DOHH2 (cell line): ENCODE measurements around the gene CPAMD8.
"Not testable (repeated sequence)": the region's sequence is repeated elsewhere in the genome, so short reads cannot be mapped to it uniquely, and the experiment has no call there.

ENCODE experiments used
- H3F3A ChIP-seq: fragments of 200-600 bp; sonication (generic), shearing (Covaris generic); 2 replicates; pipeline ENCODE4 v1.6.0; 2016; ENCODE audit warnings: antibody characterized with exemption, mild to moderate bottlenecking; ENCODE audit not compliant: control insufficient read depth, insufficient read depth
- H3K27ac ChIP-seq: fragments of 200-600 bp; sonication (generic); 2 replicates; pipeline ENCODE4 v1.5.1; 2014; ENCODE audit warnings: low read depth, mild to moderate bottlenecking, low read length, moderate library complexity
- H3K27me3 ChIP-seq: fragments of 200-600 bp; sonication (generic); 2 replicates; pipeline ENCODE4 v1.6.1; 2014; ENCODE audit warnings: mild to moderate bottlenecking, low read length, mixed read lengths; ENCODE audit not compliant: control insufficient read depth
- H3K36me3 ChIP-seq: fragments of 200-600 bp; sonication (generic); 2 replicates; pipeline ENCODE4 v1.6.1; 2014; ENCODE audit warnings: mild to moderate bottlenecking, low read length, moderate library complexity, mixed read lengths; ENCODE audit not compliant: control insufficient read depth
- H3K4me1 ChIP-seq: fragments of 200-600 bp; sonication (generic); 2 replicates; pipeline ENCODE4 v1.6.1; 2014; ENCODE audit warnings: mild to moderate bottlenecking, low read length, mixed read lengths; ENCODE audit not compliant: control insufficient read depth
- H3K4me2 ChIP-seq: fragments of 200-600 bp; sonication (generic); 2 replicates; pipeline ENCODE4 v1.6.0; 2014; ENCODE audit warnings: mild to moderate bottlenecking, low read length, moderate library complexity
- H3K4me3 ChIP-seq: fragments of 200-600 bp; sonication (generic); 2 replicates; pipeline ENCODE4 v1.5.1; 2014; ENCODE audit warnings: mild to moderate bottlenecking, low read length, mixed read lengths
- H3K79me2 ChIP-seq: fragments of 200-600 bp; sonication (generic); 2 replicates; pipeline ENCODE4 v1.6.1; 2014; ENCODE audit warnings: mild to moderate bottlenecking, low read length, mixed read lengths; ENCODE audit not compliant: control insufficient read depth
- H3K9me2 ChIP-seq: fragments of 200-600 bp; sonication (generic); replicated peaks from 2 replicates; pipeline ENCODE4 v1.6.1; 2014; ENCODE audit warnings: mild to moderate bottlenecking, low read length, mixed read lengths; ENCODE audit not compliant: control insufficient read depth
- H3K9me3 ChIP-seq: fragments of 200-600 bp; sonication (generic); 2 replicates; pipeline ENCODE4 v1.6.1; 2014; ENCODE audit warnings: antibody characterized with exemption, low read length, mixed read lengths; ENCODE audit not compliant: control insufficient read depth, insufficient read depth
- H4K20me1 ChIP-seq: fragments of 200-600 bp; sonication (generic); 2 replicates; pipeline ENCODE4 v1.6.0; 2014; ENCODE audit warnings: low read depth, mild to moderate bottlenecking, antibody characterized with exemption, low read length, moderate library complexity; ENCODE audit not compliant: control insufficient read depth, insufficient read depth
- CTCF ChIP-seq: fragments of 200-600 bp; sonication (generic); IDR thresholded peaks from one replicate; pipeline ENCODE4 v1.5.1; 2014; ENCODE audit warnings: antibody characterized with exemption, mild to moderate bottlenecking, low read depth, low read length; ENCODE audit not compliant: poor library complexity, severe bottlenecking
- EZH2phosphoT487 ChIP-seq: fragments of 200-600 bp; sonication (generic); IDR thresholded peaks from 2 replicates; pipeline ENCODE4 v1.6.1; 2017; ENCODE audit warnings: borderline replicate concordance, mild to moderate bottlenecking, antibody characterized with exemption, low read length, moderate library complexity, mixed read lengths

Gene CPAMD8

DNA sequence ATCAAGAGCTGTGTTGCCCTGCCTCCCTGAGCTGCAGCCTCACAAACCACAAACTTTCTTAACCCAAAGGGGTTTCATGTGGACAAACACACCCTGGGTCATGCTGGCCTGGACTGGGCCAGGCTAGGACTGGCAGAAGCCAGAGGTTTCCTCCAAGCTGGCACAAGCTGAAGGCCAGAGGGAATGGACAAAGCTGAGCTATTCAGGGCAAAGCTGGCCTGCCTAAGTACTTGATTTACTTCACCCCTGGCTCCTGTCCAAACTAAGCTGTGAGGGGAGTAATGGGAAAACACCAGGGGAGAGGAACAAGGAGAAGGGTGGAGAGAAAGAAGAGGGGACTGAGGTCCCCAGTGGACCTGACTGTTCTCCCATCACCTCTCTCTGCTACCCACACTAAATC, 6.2 kb downstream of the CPAMD8 start:
- Histone ChIP-seq H3K36me3 (no peaks in the 10 kb centered on the region), H3K9me3 (peaks cover 10% of the 10 kb centered on the region), H3F3A (peaks cover 3% of the 10 kb centered on the region; the same call in 1 of the 2 replicates), H3K4me2 (no peak overlapping the region), H4K20me1 (no peaks in the 10 kb centered on the region), H3K27me3 (no peaks in the 10 kb centered on the region), H3K4me1 (peaks cover 20% of the 10 kb centered on the region), H3K9me2 (no peaks in the 10 kb centered on the region), H3K79me2 (no peaks in the 10 kb centered on the region), H3K4me3 (no peak overlapping the region), H3K27ac (no peak overlapping the region)
- TF ChIP-seq EZH2phosphoT487 (no peak), CTCF (no peak)

DNA sequence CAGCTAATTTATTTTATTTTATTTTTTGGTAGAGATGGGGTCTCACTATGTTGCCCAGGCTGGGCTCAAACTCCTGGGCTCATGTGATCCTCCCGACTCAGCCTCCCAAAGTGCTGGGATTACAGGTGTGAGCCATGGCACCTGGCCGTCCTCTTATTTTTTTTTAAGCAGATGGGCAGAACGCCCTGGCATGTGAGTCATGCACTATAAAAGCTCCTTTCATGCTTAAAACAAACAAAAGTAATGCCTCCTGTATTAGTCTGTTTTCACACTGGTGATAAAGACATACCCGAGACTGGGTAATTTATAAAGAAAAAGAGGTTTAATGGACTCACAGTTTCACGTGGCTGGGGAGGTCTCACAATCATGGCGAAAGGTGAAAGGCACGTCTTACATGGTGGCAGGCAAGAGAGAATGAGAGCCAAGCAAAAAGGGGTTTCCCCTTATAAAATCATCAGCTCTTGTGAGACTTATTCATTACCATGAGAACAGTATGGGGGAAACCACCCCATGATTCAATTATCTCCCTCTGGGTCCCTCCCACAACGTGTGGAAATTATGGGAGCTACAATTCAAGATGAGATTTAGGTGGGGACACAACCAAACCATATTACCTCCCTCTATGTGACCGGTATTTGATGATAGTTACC, 12.3 kb downstream of the CPAMD8 start:
- not testable (repeated sequence) for H3K27me3 ChIP-seq, H3K9me2 ChIP-seq, H3K4me1 ChIP-seq, H3K36me3 ChIP-seq, H3K9me3 ChIP-seq, H4K20me1 ChIP-seq, H3K27ac ChIP-seq, H3K79me2 ChIP-seq, H3K4me3 ChIP-seq, H3F3A ChIP-seq, H3K4me2 ChIP-seq

- Histone ChIP-seq H3K36me3 (no peaks in the 10 kb centered on the region), H3K4me1 (no peaks in the 10 kb centered on the region), H3K4me2 (no peak overlapping the region), H3K4me3 (no peak overlapping the region), H3K27me3 (no peaks in the 10 kb centered on the region), H3K9me3 (no peaks in the 10 kb centered on the region; the same call in 1 of the 2 replicates), H3F3A (no peaks in the 10 kb centered on the region), H3K79me2 (no peaks in the 10 kb centered on the region), H3K9me2 (no peaks in the 10 kb centered on the region), H4K20me1 (no peaks in the 10 kb centered on the region), H3K27ac (no peak overlapping the region)
- TF ChIP-seq EZH2phosphoT487: no peak
- no peak for TF ChIP-seq CTCF
These were observed 15.1 kb downstream of the CPAMD8 start for GRCh38 chr19:17011485-17011884.

DNA sequence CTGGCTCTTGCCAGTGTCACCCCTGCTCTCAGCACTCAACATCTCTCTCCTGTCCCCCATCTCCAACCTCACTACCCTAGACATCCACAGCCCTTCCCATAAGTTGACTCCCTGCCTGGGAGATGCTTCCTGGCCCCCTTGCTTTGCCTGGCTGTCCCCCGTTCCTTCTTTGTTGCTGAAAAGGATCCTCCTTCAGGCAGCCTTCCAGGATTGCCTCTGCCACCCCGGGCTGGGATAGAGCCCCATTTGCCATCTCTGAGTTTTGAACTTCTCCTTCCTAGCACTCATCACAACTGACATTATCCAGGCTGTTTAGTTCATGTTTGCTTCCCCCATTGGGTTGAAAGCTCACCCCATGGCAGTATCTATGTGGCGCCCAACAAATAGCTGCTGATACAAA, 20.0 kb downstream of the CPAMD8 start:
- peaks cover 6% of the 10 kb centered on the region for H3K4me1 ChIP-seq
- H3K9me2 ChIP-seq: no peaks in the 10 kb centered on the region
- H3K9me3 ChIP-seq: no peaks in the 10 kb centered on the region
- no peaks in the 10 kb centered on the region for H4K20me1 ChIP-seq
- H3K27me3 ChIP-seq: no peaks in the 10 kb centered on the region; the same call in 1 of the 2 replicates
- no peak for TF ChIP-seq CTCF
- TF ChIP-seq EZH2phosphoT487: no peak
- no peaks in the 10 kb centered on the region for H3K79me2 ChIP-seq
- no peaks in the 10 kb centered on the region for H3K36me3 ChIP-seq
- no peak overlapping the region for H3K4me3 ChIP-seq
- no peak overlapping the region for H3K4me2 ChIP-seq
- no peak overlapping the region for H3K27ac ChIP-seq
- no peaks in the 10 kb centered on the region for H3F3A ChIP-seq
